RWPE1 (cell line): Measurements from ENCODE around the gene ICAM2.

ENCODE experiments used
- CTCF ChIA-PET: fragments of 350-600 bp; sonication (Branson Sonifier 250); formaldehyde crosslinking; extraction: SDS; loops from one replicate; lab custom pipeline; 2021; lab: Yijun Ruan, JAX
- POLR2A ChIA-PET: fragments of 400-600 bp; formaldehyde crosslinking; extraction: SDS; loops from one replicate; lab custom pipeline; 2020; ENCODE audit warnings: antibody characterized with exemption; ENCODE audit not compliant: low non-redundant PET; lab: Yijun Ruan, JAX
- DNase-seq: peaks from one replicate; pipeline ENCODE4 v3.0.0; 2012; ENCODE audit warnings: low spot score
- H3K27ac ChIP-seq: fragments of 450-650 bp; 2 replicates; pipeline ENCODE4 v1.5.1; 2017
- CTCF ChIP-seq: fragments of 450-650 bp; conservative IDR thresholded peaks from 2 replicates; pipeline ENCODE4 v1.5.1; 2017; ENCODE audit warnings: low read depth, mild to moderate bottlenecking

The ICAM2 gene

GRCh38 chr17:63963123-63963522, 57.3 kb downstream of the ICAM2 start:
- TF ChIP-seq CTCF: no peak

GRCh38 chr17:63962298-63962744, 58.1 kb downstream of the ICAM2 start:
- no peak overlapping the region; the same call in 1 of the 2 replicates for H3K27ac ChIP-seq
- CTCF ChIA-PET: interaction anchor here (0.5 kb wide), 1 partner anchor 764 kb away, joined by 4 read pairs; no protein-coding TSS in a partner anchor
- TF ChIP-seq CTCF: no peak

More at GRCh38 chr17:63963123-63963522, 57.3 kb downstream of the ICAM2 start:
- POLR2A ChIA-PET: no interaction called here
- no peak overlapping the region for H3K27ac ChIP-seq
- DNase-seq: no peak
- CTCF ChIA-PET: no interaction called here

GRCh38 chr17:63961355-63962212, 58.8 kb downstream of the ICAM2 start:
- POLR2A ChIA-PET: no interaction called here
- CTCF ChIA-PET: interaction anchor here (0.6 to 1.2 kb wide), 4 partner anchors 11 to 73 kb away, joined by 3 to 6 read pairs (median 4); no protein-coding TSS in a partner anchor
- H3K27ac ChIP-seq: no peak overlapping the region

More at GRCh38 chr17:63962298-63962744, 58.1 kb downstream of the ICAM2 start:
- POLR2A ChIA-PET: no interaction called here
- DNase-seq: no peak

GRCh38 chr17:63960430-63960829, 60.0 kb downstream of the ICAM2 start:
- H3K27ac ChIP-seq: no peak overlapping the region
- no peak for DNase-seq
- TF ChIP-seq CTCF: no peak
- CTCF ChIA-PET: interaction anchor here (0.8 to 1.1 kb wide), 3 partner anchors 10 to 14 kb away, joined by 3 to 4 read pairs (median 3); no protein-coding TSS in a partner anchor
- POLR2A ChIA-PET: no interaction called here

More at GRCh38 chr17:63961355-63962212, 58.8 kb downstream of the ICAM2 start:
- DNase-seq: peak; percentile 80
- TF ChIP-seq CTCF: no peak

GRCh38 chr17:63960006-63960405, 60.4 kb downstream of the ICAM2 start:
- ChIA-PET CTCF (interaction anchor here (0.9 to 1.1 kb wide), 2 partner anchors 10 to 13 kb away, joined by 3 read pairs; no protein-coding TSS in a partner anchor), POLR2A (no interaction called here)
- TF ChIP-seq CTCF: no peak
- DNase-seq: no peak
- no peak overlapping the region for H3K27ac ChIP-seq

GRCh38 chr17:63956296-63956920, 64.0 kb downstream of the ICAM2 start:
- no peak for TF ChIP-seq CTCF
- ChIA-PET CTCF (interaction anchor here (0.6 to 2.2 kb wide), 3 partner anchors 9 to 37 kb away, joined by 3 to 9 read pairs (median 8); partner anchors contain the start of gene GH1), POLR2A (no interaction called here)
- DNase-seq: no peak
- H3K27ac ChIP-seq: no peak overlapping the region
